PC-3 (cell line): Measurements from ENCODE around the gene UBL7. TPM values are rescaled to one million over a fixed set of nuclear protein-coding genes. Genes with fewer than 3 reads are reported as not detected.

Experiments
- ATAC-seq: fragments of 200-7000 bp; cut with Tn5 transposase; 2 replicates; pipeline ENCODE4 v1.9.1; 2020; ENCODE audit warnings: mild to moderate bottlenecking, moderate library complexity
- BruUV-seq: library from RNA; stranded (reverse); fragments of 400-500 nt; replicated peaks from 2 replicates; lab custom pipeline; 2021; lab: Mats Ljungman, UMichigan
- CTCF ChIA-PET: fragments of 300-600 bp; sonication (Branson Sonifier 250); formaldehyde crosslinking; loops from one replicate; lab custom pipeline; 2022; ENCODE audit warnings: antibody characterized with exemption; lab: Charles Lee
- POLR2A ChIA-PET: fragments of 300-600 bp; sonication (Branson Sonifier 250); formaldehyde crosslinking; loops from one replicate; lab custom pipeline; 2022; ENCODE audit warnings: antibody characterized with exemption; ENCODE audit not compliant: unreplicated experiment; lab: Charles Lee
- DNase-seq: peaks from one replicate; pipeline ENCODE4 v3.0.0-alpha.2; 2015
- H2AFZ ChIP-seq: fragments of 300-600 bp; sonication (generic); 2 replicates; pipeline ENCODE4 v1.6.0; 2016; ENCODE audit warnings: antibody characterized with exemption, low read length
- H3F3A ChIP-seq: fragments of 300-600 bp; sonication (generic); one replicate; pipeline ENCODE4 v1.6.0; 2017; ENCODE audit warnings: antibody characterized with exemption, low read length, control low read depth, mild to moderate bottlenecking; ENCODE audit not compliant: unreplicated experiment
- H3K27ac ChIP-seq: fragments of 300-600 bp; sonication (generic); 2 replicates; pipeline ENCODE4 v1.5.1; 2016; ENCODE audit warnings: mild to moderate bottlenecking, low read length
- H3K27me3 ChIP-seq: fragments of 300-600 bp; sonication (generic); 2 replicates; pipeline ENCODE4 v1.6.1; 2016; ENCODE audit warnings: low read length, mixed read lengths
- H3K36me3 ChIP-seq: fragments of 300-600 bp; sonication (generic); 2 replicates; pipeline ENCODE4 v1.6.1; 2016; ENCODE audit warnings: low read depth, mixed run types, low read length, mixed read lengths
- H3K4me1 ChIP-seq: fragments of 300-600 bp; sonication (generic); 2 replicates; pipeline ENCODE4 v1.5.1; 2016; ENCODE audit warnings: low read length; ENCODE audit not compliant: insufficient read depth
- H3K4me2 ChIP-seq: fragments of 300-600 bp; sonication (generic); 2 replicates; pipeline ENCODE4 v1.6.0; 2016; ENCODE audit warnings: low read length
- H3K4me3 ChIP-seq: fragments of 300-600 bp; sonication (generic); 2 replicates; pipeline ENCODE4 v1.5.1; 2016; ENCODE audit warnings: mild to moderate bottlenecking, low read length, mixed read lengths
- H3K79me2 ChIP-seq: fragments of 300-600 bp; sonication (generic); 2 replicates; pipeline ENCODE4 v1.6.1; 2017; ENCODE audit warnings: low read length, mixed read lengths
- H3K9ac ChIP-seq: fragments of 300-600 bp; sonication (generic); 2 replicates; pipeline ENCODE4 v1.6.0; 2016; ENCODE audit warnings: mild to moderate bottlenecking, low read length
- H3K9me2 ChIP-seq: fragments of 300-600 bp; sonication (generic); replicated peaks from 2 replicates; pipeline ENCODE4 v1.6.1; 2016; ENCODE audit warnings: mixed run types, low read length, mixed read lengths
- H3K9me3 ChIP-seq: fragments of 300-600 bp; sonication (generic); 2 replicates; pipeline ENCODE4 v1.6.1; 2016; ENCODE audit warnings: low read length, mixed read lengths
- H4K20me1 ChIP-seq: fragments of 300-600 bp; sonication (generic); 2 replicates; pipeline ENCODE4 v1.6.1; 2016; ENCODE audit warnings: low read length, mixed read lengths
- CTCF ChIP-seq: fragments of 300-600 bp; sonication (generic); conservative IDR thresholded peaks from 2 replicates; pipeline ENCODE4 v1.5.1; 2017; ENCODE audit warnings: antibody characterized with exemption, low read depth, mild to moderate bottlenecking, low read length
- EZH2 ChIP-seq: fragments of 300-600 bp; sonication (generic); IDR thresholded peaks from one replicate; pipeline ENCODE4 v1.6.1; 2017; ENCODE audit warnings: antibody characterized with exemption, mild to moderate bottlenecking, low read length; ENCODE audit not compliant: unreplicated experiment
- EZH2phosphoT487 ChIP-seq: fragments of 300-600 bp; sonication (generic); IDR thresholded peaks from 2 replicates; pipeline ENCODE4 v1.6.1; 2018; ENCODE audit warnings: mild to moderate bottlenecking, antibody characterized with exemption, low read length, borderline replicate concordance
- intact Hi-C: fragments of 100-400 bp; cut with micrococcal nuclease; formaldehyde crosslinking; loops from 2 replicates; pipeline ENCODE4 v1.9.0; 2023
- total RNA-seq: library from RNA; depleted of rRNA; stranded (reverse); fragments of >200 nt; gene quantifications from 2 replicates; pipeline ENCODE4 v1.2.3, GENCODE V29; 2014

UBL7 gene
- total RNA-seq, 1 experiment from 2014 or later: 57.1 TPM

DNA sequence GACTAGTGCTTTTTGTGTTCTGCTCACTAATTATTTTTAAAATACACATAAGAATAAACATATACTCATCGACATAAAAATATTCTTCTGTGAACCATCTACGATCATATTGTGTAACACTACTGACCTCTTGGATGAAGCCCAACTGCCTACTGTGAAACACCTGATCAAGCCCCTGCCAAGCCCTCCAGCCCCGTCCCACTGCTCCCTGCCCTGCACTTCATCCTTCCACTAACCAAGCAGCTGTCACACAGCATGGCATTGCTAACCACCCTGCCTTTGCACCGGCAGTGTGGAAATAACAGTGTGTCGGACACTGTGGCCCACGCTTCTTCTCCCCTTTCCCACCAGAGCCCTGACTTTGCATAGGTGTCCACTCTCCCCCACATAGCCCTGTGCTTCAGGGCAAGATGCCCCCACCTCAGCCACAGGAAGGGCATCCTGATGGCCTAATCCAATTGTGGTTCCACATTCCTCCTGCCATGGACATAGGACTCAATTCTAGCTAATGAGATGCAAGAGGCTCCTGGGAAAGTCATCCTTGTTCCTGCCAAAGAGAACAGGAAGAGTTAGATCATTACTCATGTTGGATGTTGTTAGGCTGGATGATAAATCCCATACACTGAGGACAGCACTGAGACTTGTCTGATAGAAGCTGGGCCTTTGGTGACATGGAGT, 45.0 kb upstream of the UBL7 start:
- H2AFZ ChIP-seq: no peak overlapping the region
- H3K4me3 ChIP-seq: no peak overlapping the region
- H3K9me2 ChIP-seq: no peaks in the 10 kb centered on the region
- peak; percentile 32 for ATAC-seq
- peaks cover 28% of the 10 kb centered on the region for H3K4me1 ChIP-seq
- no peaks in the 10 kb centered on the region for H4K20me1 ChIP-seq
- no TSS peak for BruUV-seq
- no peak overlapping the region for H3K4me2 ChIP-seq
- H3K27ac ChIP-seq: peak overlapping the region; percentile 89
- H3K9me3 ChIP-seq: no peaks in the 10 kb centered on the region
- ChIA-PET POLR2A (interaction anchor here (0.5 kb wide), 1 partner anchor 35 kb away, joined by 3 read pairs; the partner anchor contains the start of gene ARID3B), CTCF (no interaction called here)
- intact Hi-C loops: no loop called here
- peaks cover 3% of the 10 kb centered on the region for H3F3A ChIP-seq
- H3K9ac ChIP-seq: peak overlapping the region; percentile 18; the same call in 1 of the 2 replicates
- H3K79me2 ChIP-seq: no peaks in the 10 kb centered on the region
- TF ChIP-seq EZH2: no peak
- no peak for TF ChIP-seq CTCF
- no peak for TF ChIP-seq EZH2phosphoT487
- DNase-seq: peak; percentile 70
- no peaks in the 10 kb centered on the region for H3K27me3 ChIP-seq
- no peaks in the 10 kb centered on the region for H3K36me3 ChIP-seq

- no TSS peak for BruUV-seq
- Histone ChIP-seq H3K9ac (peak overlapping the region; percentile 59), H3K79me2 (no peaks in the 10 kb centered on the region), H3K36me3 (no peaks in the 10 kb centered on the region), H4K20me1 (no peaks in the 10 kb centered on the region), H3K4me1 (peaks cover 28% of the 10 kb centered on the region), H3K9me2 (no peaks in the 10 kb centered on the region), H3K4me2 (peak overlapping the region; percentile 50), H2AFZ (no peak overlapping the region), H3K9me3 (no peaks in the 10 kb centered on the region), H3K4me3 (no peak overlapping the region), H3F3A (peaks cover 3% of the 10 kb centered on the region), H3K27me3 (no peaks in the 10 kb centered on the region), H3K27ac (peak overlapping the region; percentile 89)
- ChIA-PET POLR2A (no interaction called here), CTCF (no interaction called here)
- DNase-seq: no peak
- intact Hi-C loops: loop anchor here (1.0 kb wide), 1 partner anchor 19 kb away; no protein-coding TSS in a partner anchor
- no peak for ATAC-seq
- no peak for TF ChIP-seq EZH2phosphoT487
Measured at GRCh38 chr15:74504836-74505235, 43.9 kb upstream of the UBL7 start.

DNA sequence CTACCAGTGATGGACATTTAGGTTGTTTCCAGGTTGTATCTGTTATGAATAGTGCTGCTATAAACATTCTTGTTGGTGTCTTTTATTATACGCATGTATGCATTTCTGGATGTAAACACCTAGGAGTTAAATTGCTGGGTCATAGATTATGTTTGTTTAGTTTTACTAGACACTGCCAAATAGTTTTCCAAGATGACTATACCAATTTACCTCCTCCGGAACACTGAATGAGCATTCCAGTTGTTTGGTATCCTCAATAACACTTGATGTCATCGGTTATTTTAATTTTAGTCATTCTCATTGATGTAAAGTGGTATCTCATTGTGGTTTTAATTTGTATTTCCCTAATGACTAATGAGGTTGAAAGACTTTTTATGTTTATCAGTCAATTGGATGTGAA, 43.5 kb upstream of the UBL7 start:
- TF ChIP-seq EZH2 (no peak), EZH2phosphoT487 (no peak), CTCF (no peak)
- peak overlapping the region; percentile 89 for H3K27ac ChIP-seq
- intact Hi-C loops: loop anchor here (1.0 kb wide), 1 partner anchor 20 kb away; no protein-coding TSS in a partner anchor
- H2AFZ ChIP-seq: no peak overlapping the region
- H3K4me3 ChIP-seq: no peak overlapping the region
- ATAC-seq: peak; percentile 87
- no peak overlapping the region for H3K9ac ChIP-seq
- no peaks in the 10 kb centered on the region for H3K27me3 ChIP-seq
- CTCF ChIA-PET: no interaction called here
- POLR2A ChIA-PET: no interaction called here
- peak overlapping the region; percentile 50 for H3K4me2 ChIP-seq
- BruUV-seq: no TSS peak
- no peaks in the 10 kb centered on the region for H3K9me2 ChIP-seq
- H4K20me1 ChIP-seq: no peaks in the 10 kb centered on the region
- no peaks in the 10 kb centered on the region for H3K79me2 ChIP-seq
- no peaks in the 10 kb centered on the region for H3K36me3 ChIP-seq
- no peaks in the 10 kb centered on the region for H3K9me3 ChIP-seq
- peaks cover 28% of the 10 kb centered on the region for H3K4me1 ChIP-seq
- peaks cover 3% of the 10 kb centered on the region for H3F3A ChIP-seq
- DNase-seq: peak; percentile 83
